B cell (primary cell): Measurements from ENCODE around the gene ATF1. TPM values are rescaled to one million over a fixed set of nuclear protein-coding genes. Genes with fewer than 3 reads are reported as not detected.

Experiments used
- ATAC-seq: fragments of 200-7000 bp; cut with Tn5 transposase; one replicate; pipeline ENCODE4 v1.10.0; 2021; ENCODE audit warnings: low read depth, mild to moderate bottlenecking, moderate number of reproducible peaks, moderate library complexity
- CTCF ChIA-PET: fragments of 350-600 bp; sonication (Branson Sonifier 250); formaldehyde crosslinking; loops from one replicate; lab custom pipeline; 2021; ENCODE audit warnings: antibody characterized with exemption, inconsistent platforms; lab: Charles Lee
- POLR2A ChIA-PET: fragments of 350-600 bp; sonication (Branson Sonifier 250); formaldehyde crosslinking; loops from one replicate; lab custom pipeline; 2021; ENCODE audit warnings: antibody characterized with exemption; lab: Charles Lee
- DNase-seq: peaks from one replicate; pipeline ENCODE4 v3.0.0; 2013
- H2AFZ ChIP-seq: 2 replicates; pipeline ENCODE4 v1.6.1; 2012; ENCODE audit warnings: mild to moderate bottlenecking, low read depth, low read length; ENCODE audit not compliant: insufficient read depth, poor library complexity, severe bottlenecking
- H3K27ac ChIP-seq, 2 donors: 1 replicate in 1 of 2; 2 replicates in 1 of 2; pipeline ENCODE4 v1.5.1; 2012 to 2013; ENCODE audit warnings: low read length in 2 of 2, mild to moderate bottlenecking in 2 of 2, moderate library complexity in 1 of 2
- H3K27me3 ChIP-seq, 4 experiments: fragments of 200-600 bp in 1 of 4; sonication (generic) in 1 of 4; replicated peaks in 1 of 4; 1 replicate in 2 of 4; 2 replicates in 2 of 4; pipeline versions ENCODE4 v1.6.1 to v1.7.0; 2013 to 2016; ENCODE audit warnings: low read length in 3 of 4, mild to moderate bottlenecking in 2 of 4, mixed read lengths in 1 of 4, moderate library complexity in 1 of 4; ENCODE audit not compliant: insufficient read depth in 4 of 4, control insufficient read depth in 3 of 4; ENCODE audit errors: control extremely low read depth in 1 of 4
- H3K36me3 ChIP-seq, 2 experiments: replicated peaks in 1 of 2; 1 replicate in 1 of 2; 2 replicates in 1 of 2; pipeline versions ENCODE4 v1.6.1 to v1.7.1; 2013; ENCODE audit warnings: low read length in 1 of 2; ENCODE audit not compliant: insufficient read depth in 2 of 2, control insufficient read depth in 1 of 2; ENCODE audit errors: control extremely low read depth in 1 of 2, extremely low read depth in 1 of 2
- H3K4me1 ChIP-seq, 2 donors: fragments of 200-600 bp in 1 of 2; sonication (generic) in 1 of 2; 1 replicate in 1 of 2; 2 replicates in 1 of 2; pipeline versions ENCODE4 v1.5.1 to v1.6.1; 2013 to 2017; ENCODE audit warnings: low read length in 2 of 2; ENCODE audit not compliant: control insufficient read depth in 2 of 2, insufficient read depth in 2 of 2
- H3K4me2 ChIP-seq: replicated peaks from 2 replicates; pipeline ENCODE3; 2012; ENCODE audit warnings: mild to moderate bottlenecking, low read depth, low read length; ENCODE audit not compliant: poor library complexity, severe bottlenecking
- H3K4me3 ChIP-seq, 5 experiments: fragments of 200-600 bp in 1 of 5; sonication (generic) in 1 of 5; 1 replicate in 3 of 5; 2 replicates in 2 of 5; pipeline versions ENCODE4 v1.5.1 to v1.7.0; 2011 to 2016; ENCODE audit warnings: low read length in 4 of 5, mild to moderate bottlenecking in 4 of 5, low read depth in 2 of 5, control low read depth in 1 of 5, moderate library complexity in 1 of 5; ENCODE audit not compliant: insufficient read depth in 1 of 5; ENCODE audit errors: control extremely low read depth in 1 of 5, extremely low read depth in 1 of 5
- H3K79me2 ChIP-seq: fragments of 200-600 bp; sonication (generic); one replicate; pipeline ENCODE4 v1.6.0; 2016; ENCODE audit warnings: low read length; ENCODE audit not compliant: control insufficient read depth, insufficient read depth
- H3K9ac ChIP-seq: fragments of 200-600 bp; sonication (generic); 2 replicates; pipeline ENCODE4 v1.6.1; 2017; ENCODE audit warnings: mild to moderate bottlenecking, low read length, moderate library complexity
- H3K9me3 ChIP-seq, 3 donors: one replicate each; pipeline versions ENCODE4 v1.6.1 to v1.7.1; 2013; ENCODE audit warnings: low read length in 2 of 3; ENCODE audit not compliant: control insufficient read depth in 2 of 3, insufficient read depth in 1 of 3; ENCODE audit errors: control extremely low read depth in 1 of 3
- H4K20me1 ChIP-seq: 2 replicates; pipeline ENCODE4 v1.6.0; 2012; ENCODE audit warnings: mild to moderate bottlenecking, low read length; ENCODE audit not compliant: insufficient read depth, control insufficient read depth, poor library complexity, severe bottlenecking
- H3K27ac Mint-ChIP-seq: one replicate; pipeline ENCODE4 v1.8.0; 2021; ENCODE audit warnings: mixed read lengths
- H3K27me3 Mint-ChIP-seq: one replicate; pipeline ENCODE4 v1.8.0; 2021; ENCODE audit warnings: mixed read lengths
- H3K4me1 Mint-ChIP-seq: one replicate; pipeline ENCODE4 v1.8.0; 2021; ENCODE audit warnings: mixed read lengths
- H3K4me3 Mint-ChIP-seq: one replicate; pipeline ENCODE4 v1.8.0; 2021; ENCODE audit warnings: mixed read lengths
- H3K9me3 Mint-ChIP-seq: one replicate; pipeline ENCODE4 v1.8.0; 2022; ENCODE audit warnings: mixed read lengths; ENCODE audit not compliant: insufficient read depth
- CTCF ChIP-seq: fragments of 200-600 bp; IDR thresholded peaks from one replicate; pipeline ENCODE4 v1.8.0; 2022; ENCODE audit warnings: antibody characterized with exemption, mild to moderate bottlenecking
- EZH2 ChIP-seq: IDR thresholded peaks from 2 replicates; pipeline ENCODE4 v1.6.1; 2012; ENCODE audit warnings: borderline replicate concordance, low read depth, mild to moderate bottlenecking, moderate library complexity, low read length; ENCODE audit not compliant: insufficient read depth, poor library complexity, severe bottlenecking
- WGBS: methylation state at CpG from one replicate; pipeline ENCODE4 v1.1.5; 2013; ENCODE audit warnings: missing lambda C conversion rate; ENCODE audit not compliant: insufficient coverage; 5-methylcytosine and 5-hydroxymethylcytosine counted together
- intact Hi-C: fragments of 100-400 bp; cut with micrococcal nuclease; formaldehyde crosslinking; loops from one replicate; pipeline ENCODE4 v1.10.0; 2022
- polyA plus RNA-seq: library from polyadenylated mRNA; depleted of rRNA; stranded (reverse); fragments of >200 nt; gene quantifications from 2 replicates; pipeline ENCODE4 v1.2.3, GENCODE V29; 2012
- total RNA-seq, 2 donors: library from RNA; stranded (reverse); fragments of 120-200 nt in 1 of 2; gene quantifications; 1 replicate in 1 of 2; 2 replicates in 1 of 2; pipeline versions ENCODE4 v1.2.3 to v1.2.4, GENCODE V29; 2013 to 2022

Gene ATF1
- total and polyA plus RNA-seq, 2 donors (not counting 1 experiment from before 2014, with no cell fraction given), result 17.2 to 39.5 TPM

- Histone ChIP-seq H3K9me3 (no peaks in the 10 kb centered on the region), H2AFZ (no peak overlapping the region), H3K4me3 (no peak overlapping the region), H3K4me1 (no peaks in the 10 kb centered on the region), H3K36me3 (peaks cover 0 to 6% of the 10 kb centered on the region in 2 experiments), H3K79me2 (no peaks in the 10 kb centered on the region), H3K27me3 (no peaks in the 10 kb centered on the region), H3K9ac (no peak overlapping the region), H3K27ac (no peak overlapping the region), H4K20me1 (no peaks in the 10 kb centered on the region), H3K4me2 (no peak overlapping the region)
- CTCF ChIA-PET, result interaction anchor here (0.7 kb wide), 1 partner anchor 228 kb away, joined by 6 read pairs; no protein-coding TSS in a partner anchor
- Mint-ChIP-seq H3K4me1 (no peaks in the 10 kb centered on the region), H3K4me3 (no peak overlapping the region), H3K9me3 (no peaks in the 10 kb centered on the region), H3K27me3 (no peaks in the 10 kb centered on the region), H3K27ac (no peak overlapping the region)
- ATAC-seq (no peak), DNase-seq (no peak)
- no peak for TF ChIP-seq EZH2
- no peak for TF ChIP-seq CTCF
- POLR2A ChIA-PET, result no interaction called here
- 95% methylated on average over 4 of the region's 5 CpGs for WGBS
- intact Hi-C loops, result no loop called here
Measured at GRCh38 chr12:50753232-50753769, 10.6 kb upstream of the ATF1 start.
